Stomach (tissue), 4 donors: ENCODE measurements around the gene HIPK4.

ENCODE experiments used
- EP300 ChIP-seq: sonication (generic); formaldehyde crosslinking; IDR thresholded peaks from one replicate; pipeline ENCODE4 v1.6.1; 2017; ENCODE audit warnings: antibody characterized with exemption
- POLR2A ChIP-seq, 4 donors: fragments of 450-650 bp; IDR thresholded peaks; one replicate each; pipeline ENCODE4 v1.6.1; 2016; ENCODE audit warnings: antibody characterized with exemption in 4 of 4, control low read depth in 2 of 4, mild to moderate bottlenecking in 1 of 4, moderate library complexity in 1 of 4
- TF ChIP-seq, protein P1 (sequence below), 7 experiments: fragments of 450-650 bp in 4 of 7; fragments of 200-600 bp in 3 of 7; sonication (generic) in 3 of 7; IDR thresholded peaks; one replicate each; pipeline ENCODE4 v1.5.1; 2016 to 2019; ENCODE audit warnings: antibody characterized with exemption in 7 of 7, control low read depth in 2 of 7, mild to moderate bottlenecking in 1 of 7

DNA sequence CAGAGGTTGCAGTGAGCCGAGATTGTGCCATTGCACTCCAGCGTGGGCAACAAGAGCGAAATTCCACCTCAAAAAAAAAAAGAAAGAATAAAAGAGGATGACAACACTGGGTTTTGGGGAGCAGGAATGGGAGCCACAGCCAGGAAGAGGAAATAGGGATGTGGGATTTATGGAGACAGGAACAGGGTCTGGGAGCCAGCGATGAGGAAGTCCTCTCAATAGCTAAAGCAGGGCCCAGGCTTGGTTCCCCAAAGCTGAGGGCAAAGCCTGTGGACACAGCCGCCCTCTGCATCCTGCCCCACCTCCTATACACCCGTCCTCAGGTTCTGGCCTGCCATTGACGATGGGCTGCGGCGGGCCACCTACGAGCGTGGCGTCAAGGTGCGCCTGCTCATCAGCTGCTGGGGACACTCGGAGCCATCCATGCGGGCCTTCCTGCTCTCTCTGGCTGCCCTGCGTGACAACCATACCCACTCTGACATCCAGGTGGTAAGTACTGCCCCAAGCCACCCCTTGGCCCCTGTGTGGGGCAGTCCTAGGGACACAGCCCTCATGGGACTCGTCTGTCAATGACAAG is 13.6 kb downstream of the HIPK4 start:
- TF ChIP-seq, protein P1, sequence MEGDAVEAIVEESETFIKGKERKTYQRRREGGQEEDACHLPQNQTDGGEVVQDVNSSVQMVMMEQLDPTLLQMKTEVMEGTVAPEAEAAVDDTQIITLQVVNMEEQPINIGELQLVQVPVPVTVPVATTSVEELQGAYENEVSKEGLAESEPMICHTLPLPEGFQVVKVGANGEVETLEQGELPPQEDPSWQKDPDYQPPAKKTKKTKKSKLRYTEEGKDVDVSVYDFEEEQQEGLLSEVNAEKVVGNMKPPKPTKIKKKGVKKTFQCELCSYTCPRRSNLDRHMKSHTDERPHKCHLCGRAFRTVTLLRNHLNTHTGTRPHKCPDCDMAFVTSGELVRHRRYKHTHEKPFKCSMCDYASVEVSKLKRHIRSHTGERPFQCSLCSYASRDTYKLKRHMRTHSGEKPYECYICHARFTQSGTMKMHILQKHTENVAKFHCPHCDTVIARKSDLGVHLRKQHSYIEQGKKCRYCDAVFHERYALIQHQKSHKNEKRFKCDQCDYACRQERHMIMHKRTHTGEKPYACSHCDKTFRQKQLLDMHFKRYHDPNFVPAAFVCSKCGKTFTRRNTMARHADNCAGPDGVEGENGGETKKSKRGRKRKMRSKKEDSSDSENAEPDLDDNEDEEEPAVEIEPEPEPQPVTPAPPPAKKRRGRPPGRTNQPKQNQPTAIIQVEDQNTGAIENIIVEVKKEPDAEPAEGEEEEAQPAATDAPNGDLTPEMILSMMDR (IDR thresholded peaks at IDR 0.05), result no peak
- TF ChIP-seq POLR2A (IDR thresholded peaks at IDR 0.05), result no peak
- TF ChIP-seq EP300, result no peak
